Spinal cord (tissue), 10 donors: Measurements from ENCODE around the gene NFATC4. TPM values are rescaled to one million over a fixed set of nuclear protein-coding genes. Genes with fewer than 3 reads are reported as not detected.

Source experiments
- DNase-seq, 6 donors: peaks; one replicate each; pipeline versions ENCODE4 v3.0.0 to v3.0.0-alpha.2; 2013 to 2015; ENCODE audit warnings: low spot score in 6 of 6, low read depth in 4 of 6
- H3K27ac ChIP-seq: one replicate; pipeline ENCODE4 v1.5.1; 2013; ENCODE audit warnings: low read depth, low read length, control low read depth
- H3K27me3 ChIP-seq: one replicate; pipeline ENCODE4 v1.6.1; 2013; ENCODE audit warnings: low read length; ENCODE audit not compliant: control insufficient read depth, insufficient read depth
- H3K36me3 ChIP-seq: one replicate; pipeline ENCODE4 v1.6.1; 2013; ENCODE audit warnings: low read length; ENCODE audit not compliant: control insufficient read depth, insufficient read depth
- H3K4me1 ChIP-seq: one replicate; pipeline ENCODE4 v1.6.1; 2013; ENCODE audit warnings: low read length; ENCODE audit not compliant: control insufficient read depth, insufficient read depth
- H3K4me3 ChIP-seq: one replicate; pipeline ENCODE4 v1.5.1; 2013; ENCODE audit warnings: low read depth, low read length, control low read depth
- H3K9me3 ChIP-seq: one replicate; pipeline ENCODE4 v1.6.1; 2013; ENCODE audit warnings: low read length; ENCODE audit not compliant: control insufficient read depth, insufficient read depth
- WGBS: methylation state at CpG from one replicate; pipeline ENCODE4 v1.1.5; 2013; ENCODE audit warnings: missing lambda C conversion rate; ENCODE audit not compliant: insufficient coverage; 5-methylcytosine and 5-hydroxymethylcytosine counted together
- polyA plus RNA-seq, 2 donors: library from polyadenylated mRNA; unstranded; fragments of 120-200 nt; gene quantifications; one replicate each; pipeline ENCODE4 v1.2.1, GENCODE V29; 2013; ENCODE audit not compliant: insufficient read length in 2 of 2
- total RNA-seq, 2 donors: library from RNA; depleted of rRNA in 1 of 2; stranded (reverse); fragments of 120-200 nt in 1 of 2; fragments of >200 nt in 1 of 2; gene quantifications; one replicate each; pipeline versions ENCODE4 v1.2.3 to v1.2.4, GENCODE V29; 2013 to 2014
- donor health status: healthy.

The NFATC4 gene
- total and polyA plus RNA-seq, 4 donors = 10.8 to 63.3 (median 32.8) TPM

GRCh38 chr14:24403294-24403998 lies 35.5 kb downstream of the NFATC4 start:
- WGBS = 72% methylated on average over 7 of the region's 7 CpGs

GRCh38 chr14:24404814-24405213 lies 36.8 kb downstream of the NFATC4 start:
- H3K4me3 ChIP-seq = no peak overlapping the region
- DNase-seq = no peak
- no peaks in the 10 kb centered on the region for H3K27me3 ChIP-seq
- no peak overlapping the region for H3K27ac ChIP-seq
- 100% methylated on average over 1 of the region's 4 CpGs for WGBS
- H3K9me3 ChIP-seq = no peaks in the 10 kb centered on the region
- peaks cover 36% of the 10 kb centered on the region for H3K36me3 ChIP-seq
- peaks cover 45% of the 10 kb centered on the region for H3K4me1 ChIP-seq

More at GRCh38 chr14:24403294-24403998, 35.5 kb downstream of the NFATC4 start:
- Histone ChIP-seq H3K27me3 (no peaks in the 10 kb centered on the region), H3K36me3 (peaks cover 22% of the 10 kb centered on the region), H3K4me1 (peaks cover 39% of the 10 kb centered on the region), H3K9me3 (no peaks in the 10 kb centered on the region), H3K4me3 (no peak overlapping the region), H3K27ac (peak overlapping the region; percentile 6)
- no peak for DNase-seq

GRCh38 chr14:24406416-24406815 lies 38.4 kb downstream of the NFATC4 start:
- H3K27ac ChIP-seq = no peak overlapping the region
- H3K4me3 ChIP-seq = no peak overlapping the region
- no peak for DNase-seq
- no peaks in the 10 kb centered on the region for H3K27me3 ChIP-seq
- H3K9me3 ChIP-seq = no peaks in the 10 kb centered on the region
- 95% methylated on average over 5 of the region's 6 CpGs for WGBS
- H3K4me1 ChIP-seq = peaks cover 33% of the 10 kb centered on the region
- H3K36me3 ChIP-seq = peaks cover 51% of the 10 kb centered on the region

- 94% methylated on average over 18 of the region's 18 CpGs for WGBS
- DNase-seq = no peak
- Histone ChIP-seq H3K4me1 (peaks cover 23% of the 10 kb centered on the region), H3K4me3 (no peak overlapping the region), H3K27ac (no peak overlapping the region), H3K36me3 (peaks cover 56% of the 10 kb centered on the region), H3K9me3 (no peaks in the 10 kb centered on the region), H3K27me3 (no peaks in the 10 kb centered on the region)
Observed at GRCh38 chr14:24407608-24408325, 39.8 kb downstream of the NFATC4 start.

- H3K9me3 ChIP-seq = no peaks in the 10 kb centered on the region
- peaks cover 62% of the 10 kb centered on the region for H3K36me3 ChIP-seq
- H3K27ac ChIP-seq = no peak overlapping the region
- DNase-seq = peak in 1 of 6 donors; percentile 66
- WGBS = 56% methylated on average over 3 of the region's 3 CpGs
- H3K4me3 ChIP-seq = no peak overlapping the region
- H3K27me3 ChIP-seq = no peaks in the 10 kb centered on the region
- peaks cover 23% of the 10 kb centered on the region for H3K4me1 ChIP-seq
Observed at GRCh38 chr14:24408764-24409163, 40.8 kb downstream of the NFATC4 start.

- no peak overlapping the region for H3K4me3 ChIP-seq
- no peak for DNase-seq
- peaks cover 23% of the 10 kb centered on the region for H3K4me1 ChIP-seq
- 71% methylated on average over 4 of the region's 6 CpGs for WGBS
- H3K27me3 ChIP-seq = no peaks in the 10 kb centered on the region
- no peak overlapping the region for H3K27ac ChIP-seq
- no peaks in the 10 kb centered on the region for H3K9me3 ChIP-seq
- peaks cover 64% of the 10 kb centered on the region for H3K36me3 ChIP-seq
Observed at GRCh38 chr14:24409192-24409591, 41.2 kb downstream of the NFATC4 start.

- H3K4me1 ChIP-seq = peaks cover 23% of the 10 kb centered on the region
- H3K4me3 ChIP-seq = no peak overlapping the region
- DNase-seq = no peak
- peaks cover 72% of the 10 kb centered on the region for H3K36me3 ChIP-seq
- no peak overlapping the region for H3K27ac ChIP-seq
- no peaks in the 10 kb centered on the region for H3K9me3 ChIP-seq
- WGBS = 93% methylated on average over 9 of the region's 10 CpGs
- H3K27me3 ChIP-seq = no peaks in the 10 kb centered on the region
Observed at GRCh38 chr14:24409956-24410355, 42.0 kb downstream of the NFATC4 start.

- Histone ChIP-seq H3K9me3 (no peaks in the 10 kb centered on the region), H3K4me1 (peaks cover 27% of the 10 kb centered on the region), H3K27ac (no peak overlapping the region), H3K4me3 (no peak overlapping the region), H3K27me3 (no peaks in the 10 kb centered on the region), H3K36me3 (peaks cover 82% of the 10 kb centered on the region)
- WGBS = 85% methylated on average over 14 of the region's 16 CpGs
- peak in 2 of 6 donors; percentile 59 to 64 for DNase-seq
Observed at GRCh38 chr14:24411443-24412389, 43.7 kb downstream of the NFATC4 start.

GRCh38 chr14:24414077-24414476 lies 46.1 kb downstream of the NFATC4 start:
- DNase-seq = no peak
- no peaks in the 10 kb centered on the region for H3K9me3 ChIP-seq
- no CpG with 5 or more reads among the region's 1 CpG for WGBS
- no peaks in the 10 kb centered on the region for H3K27me3 ChIP-seq
- H3K36me3 ChIP-seq = peaks cover 64% of the 10 kb centered on the region
- no peak overlapping the region for H3K27ac ChIP-seq
- peaks cover 15% of the 10 kb centered on the region for H3K4me1 ChIP-seq
- no peak overlapping the region for H3K4me3 ChIP-seq
